Upper lobe of left lung (tissue), 4 donors: ENCODE measurements around the gene CNOT6L.

Source experiments
- CTCF ChIP-seq, 6 experiments: fragments of 450-650 bp in 4 of 6; fragments of 200-600 bp in 2 of 6; sonication (generic) in 2 of 6; IDR thresholded peaks; one replicate each; pipeline ENCODE4 v1.5.1; 2016 to 2019; ENCODE audit warnings: antibody characterized with exemption in 6 of 6
- POLR2A ChIP-seq, 4 donors: fragments of 450-650 bp; IDR thresholded peaks; one replicate each; pipeline ENCODE4 v1.5.1; 2016 to 2017; ENCODE audit warnings: antibody characterized with exemption in 4 of 4, mild to moderate bottlenecking in 2 of 4

GRCh38 chr4:77856152-77856551 lies 37.0 kb upstream of the CNOT6L start:
- TF ChIP-seq CTCF (IDR thresholded peaks at IDR 0.05) (no peak), POLR2A (IDR thresholded peaks at IDR 0.05) (no peak)
